Central memory CD4-positive, alpha-beta T cell (primary cell): ENCODE results near the gene MAP3K4.

Source experiments
- DNase-seq: peaks from one replicate; pipeline ENCODE4 v3.0.0; 2022

The MAP3K4 gene

GRCh38 chr6:161044335-161044734, 52.8 kb downstream of the MAP3K4 start:
- DNase-seq: no peak

GRCh38 chr6:161048641-161049040, 57.1 kb downstream of the MAP3K4 start:
- no peak for DNase-seq

GRCh38 chr6:161050134-161050765, 58.7 kb downstream of the MAP3K4 start:
- DNase-seq: no peak

GRCh38 chr6:161053103-161053502, 61.5 kb downstream of the MAP3K4 start:
- DNase-seq: no peak

- no peak for DNase-seq
These were observed 63.3 kb downstream of the MAP3K4 start for GRCh38 chr6:161054876-161055275.

GRCh38 chr6:161056451-161056850, 64.9 kb downstream of the MAP3K4 start:
- DNase-seq: no peak

- no peak for DNase-seq
These were observed 65.8 kb downstream of the MAP3K4 start for GRCh38 chr6:161057103-161058091.

GRCh38 chr6:161058741-161059140, 67.2 kb downstream of the MAP3K4 start:
- no peak for DNase-seq

GRCh38 chr6:161061576-161061975, 70.0 kb downstream of the MAP3K4 start:
- no peak for DNase-seq

GRCh38 chr6:161064915-161065314, 73.3 kb downstream of the MAP3K4 start:
- no peak for DNase-seq

- DNase-seq: no peak
These were observed 74.9 kb downstream of the MAP3K4 start for GRCh38 chr6:161066511-161066910.

- no peak for DNase-seq
These were observed 76.2 kb downstream of the MAP3K4 start for GRCh38 chr6:161067749-161068148.

GRCh38 chr6:161068321-161068741, 76.8 kb downstream of the MAP3K4 start:
- no peak for DNase-seq

- DNase-seq: no peak
These were observed 82.4 kb downstream of the MAP3K4 start for GRCh38 chr6:161073930-161074329.

- no peak for DNase-seq
These were observed 83.0 kb downstream of the MAP3K4 start for GRCh38 chr6:161074496-161075121.

GRCh38 chr6:161076181-161076677, 84.7 kb downstream of the MAP3K4 start:
- DNase-seq: peak; percentile 88

- DNase-seq: peak; percentile 68
These were observed 88.1 kb downstream of the MAP3K4 start for GRCh38 chr6:161079566-161080262.

- DNase-seq: peak; percentile 72
These were observed 88.8 kb downstream of the MAP3K4 start for GRCh38 chr6:161080263-161080970.

GRCh38 chr6:161082215-161082614, 90.6 kb downstream of the MAP3K4 start:
- no peak for DNase-seq

GRCh38 chr6:161085246-161085645, 93.7 kb downstream of the MAP3K4 start:
- DNase-seq: no peak

GRCh38 chr6:161088676-161089328, 97.2 kb downstream of the MAP3K4 start:
- no peak for DNase-seq
